Calu3 (cell line): ENCODE data around the gene HCLS1. TPM values are rescaled to one million over a fixed set of nuclear protein-coding genes. Genes with fewer than 3 reads are reported as not detected.

ENCODE experiments used
- BruUV-seq: library from RNA; stranded (reverse); fragments of 400-500 nt; replicated peaks from 2 replicates; lab custom pipeline; 2021; lab: Mats Ljungman, UMichigan
- CTCF ChIA-PET: fragments of 300-600 bp; sonication (Branson Sonifier 250); formaldehyde crosslinking; loops from one replicate; lab custom pipeline; 2022; ENCODE audit warnings: antibody characterized with exemption; lab: Charles Lee
- DNase-seq: peaks from one replicate; pipeline ENCODE4 v3.0.0; 2022
- H3K27ac Mint-ChIP-seq: one replicate; pipeline ENCODE4 v1.8.0; 2022; ENCODE audit warnings: mixed read lengths; ENCODE audit not compliant: unreplicated experiment
- H3K27me3 Mint-ChIP-seq: one replicate; pipeline ENCODE4 v1.8.0; 2022; ENCODE audit warnings: mixed read lengths; ENCODE audit not compliant: unreplicated experiment
- H3K36me3 Mint-ChIP-seq: one replicate; pipeline ENCODE4 v1.8.0; 2022; ENCODE audit warnings: mild to moderate bottlenecking, moderate library complexity, mixed read lengths; ENCODE audit not compliant: insufficient read depth, unreplicated experiment
- H3K4me1 Mint-ChIP-seq: one replicate; pipeline ENCODE4 v1.8.0; 2022; ENCODE audit warnings: mild to moderate bottlenecking, low read depth, mixed read lengths; ENCODE audit not compliant: unreplicated experiment
- H3K4me3 Mint-ChIP-seq: one replicate; pipeline ENCODE4 v1.8.0; 2022; ENCODE audit warnings: mild to moderate bottlenecking, low read depth, moderate library complexity, mixed read lengths; ENCODE audit not compliant: unreplicated experiment
- H3K9me3 Mint-ChIP-seq: one replicate; pipeline ENCODE4 v1.8.0; 2022; ENCODE audit warnings: low read depth, mixed read lengths; ENCODE audit not compliant: unreplicated experiment
- CTCF ChIP-seq: fragments of 200-600 bp; IDR thresholded peaks from one replicate; pipeline ENCODE4 v1.8.0; 2022; ENCODE audit warnings: antibody characterized with exemption; ENCODE audit not compliant: unreplicated experiment
- intact Hi-C: fragments of 100-400 bp; cut with micrococcal nuclease; formaldehyde crosslinking; loops from one replicate; pipeline ENCODE4 v1.10.0; 2022; ENCODE audit not compliant: unreplicated experiment
- total RNA-seq: library from RNA; stranded (reverse); gene quantifications from 2 replicates; pipeline ENCODE4 v1.2.3, GENCODE V29; 2022

HCLS1 gene
- total RNA-seq, 1 experiment from 2014 or later, result 1.2 TPM

- no TSS peak for BruUV-seq
- no peaks in the 10 kb centered on the region for H3K27me3 Mint-ChIP-seq
- intact Hi-C loops, result no loop called here
- H3K9me3 Mint-ChIP-seq, result no peaks in the 10 kb centered on the region
- TF ChIP-seq CTCF, result no peak
- H3K4me1 Mint-ChIP-seq, result no peaks in the 10 kb centered on the region
- no peak overlapping the region for H3K27ac Mint-ChIP-seq
- no peak for DNase-seq
- CTCF ChIA-PET, result no interaction called here
- H3K4me3 Mint-ChIP-seq, result no peak overlapping the region
- no peaks in the 10 kb centered on the region for H3K36me3 Mint-ChIP-seq
Measured at GRCh38 chr3:121662742-121663141, 2.0 kb upstream of the HCLS1 start.

- Mint-ChIP-seq H3K4me3 (no peak overlapping the region), H3K27me3 (no peaks in the 10 kb centered on the region), H3K9me3 (no peaks in the 10 kb centered on the region), H3K36me3 (no peaks in the 10 kb centered on the region), H3K4me1 (no peaks in the 10 kb centered on the region), H3K27ac (no peak overlapping the region)
- no peak for DNase-seq
- intact Hi-C loops, result no loop called here
- CTCF ChIA-PET, result no interaction called here
- BruUV-seq, result no TSS peak
- TF ChIP-seq CTCF, result no peak
Measured at GRCh38 chr3:121661376-121661775, 673 bp upstream of the HCLS1 start.

- Mint-ChIP-seq H3K9me3 (no peaks in the 10 kb centered on the region), H3K27ac (no peak overlapping the region), H3K27me3 (no peaks in the 10 kb centered on the region), H3K4me1 (no peaks in the 10 kb centered on the region), H3K36me3 (no peaks in the 10 kb centered on the region), H3K4me3 (no peak overlapping the region)
- no peak for DNase-seq
- no peak for TF ChIP-seq CTCF
- no TSS peak for BruUV-seq
- intact Hi-C loops, result no loop called here
- CTCF ChIA-PET, result no interaction called here
Measured at GRCh38 chr3:121659586-121659985, 1.1 kb downstream of the HCLS1 start.

GRCh38 chr3:121658716-121659435 lies 1.8 kb downstream of the HCLS1 start:
- intact Hi-C loops, result no loop called here
- Mint-ChIP-seq H3K4me1 (no peaks in the 10 kb centered on the region), H3K27me3 (no peaks in the 10 kb centered on the region), H3K36me3 (no peaks in the 10 kb centered on the region), H3K27ac (no peak overlapping the region), H3K9me3 (no peaks in the 10 kb centered on the region), H3K4me3 (no peak overlapping the region)
- BruUV-seq, result no TSS peak
- TF ChIP-seq CTCF, result no peak
- no peak for DNase-seq
- CTCF ChIA-PET, result no interaction called here
